GM15510 (cell line): ENCODE measurements around the gene PDYN.

Experiments
- POLR2A ChIP-seq: IDR thresholded peaks from 3 replicates; pipeline ENCODE4 v1.6.1; 2011; ENCODE audit warnings: borderline replicate concordance; ENCODE audit not compliant: insufficient read length; ENCODE audit errors: extremely low read depth

PDYN gene

GRCh38 chr20:1946762-1947534 lies 46.9 kb downstream of the PDYN start:
- TF ChIP-seq POLR2A: no peak

- no peak for TF ChIP-seq POLR2A
Measured at GRCh38 chr20:1946442-1946761, 47.5 kb downstream of the PDYN start.

- TF ChIP-seq POLR2A: no peak
Measured at GRCh38 chr20:1945660-1946059, 48.2 kb downstream of the PDYN start.

- no peak for TF ChIP-seq POLR2A
Measured at GRCh38 chr20:1945134-1945618, 48.7 kb downstream of the PDYN start.

GRCh38 chr20:1944345-1945091 lies 49.3 kb downstream of the PDYN start:
- TF ChIP-seq POLR2A: no peak

GRCh38 chr20:1943275-1944002 lies 50.4 kb downstream of the PDYN start:
- TF ChIP-seq POLR2A: no peak

- TF ChIP-seq POLR2A: no peak
Measured at GRCh38 chr20:1942486-1943274, 51.2 kb downstream of the PDYN start.

GRCh38 chr20:1942061-1942460 lies 51.8 kb downstream of the PDYN start:
- TF ChIP-seq POLR2A: no peak

GRCh38 chr20:1941226-1941625 lies 52.6 kb downstream of the PDYN start:
- no peak for TF ChIP-seq POLR2A

GRCh38 chr20:1940581-1940980 lies 53.3 kb downstream of the PDYN start:
- no peak for TF ChIP-seq POLR2A

GRCh38 chr20:1939270-1939595 lies 54.6 kb downstream of the PDYN start:
- no peak for TF ChIP-seq POLR2A

- no peak for TF ChIP-seq POLR2A
Measured at GRCh38 chr20:1938464-1939269, 55.2 kb downstream of the PDYN start.

- TF ChIP-seq POLR2A: no peak
Measured at GRCh38 chr20:1937316-1937976, 56.4 kb downstream of the PDYN start.
